GM15510 (cell line): ENCODE results near the gene GNG2.

Source experiments
- POLR2A ChIP-seq: IDR thresholded peaks from 3 replicates; pipeline ENCODE4 v1.6.1; 2011; ENCODE audit warnings: borderline replicate concordance; ENCODE audit not compliant: insufficient read length; ENCODE audit errors: extremely low read depth

The GNG2 gene

GRCh38 chr14:51869411-51870100 is 9.1 kb downstream of the GNG2 start:
- TF ChIP-seq POLR2A, result no peak

GRCh38 chr14:51870606-51871005 is 10.2 kb downstream of the GNG2 start:
- no peak for TF ChIP-seq POLR2A

DNA sequence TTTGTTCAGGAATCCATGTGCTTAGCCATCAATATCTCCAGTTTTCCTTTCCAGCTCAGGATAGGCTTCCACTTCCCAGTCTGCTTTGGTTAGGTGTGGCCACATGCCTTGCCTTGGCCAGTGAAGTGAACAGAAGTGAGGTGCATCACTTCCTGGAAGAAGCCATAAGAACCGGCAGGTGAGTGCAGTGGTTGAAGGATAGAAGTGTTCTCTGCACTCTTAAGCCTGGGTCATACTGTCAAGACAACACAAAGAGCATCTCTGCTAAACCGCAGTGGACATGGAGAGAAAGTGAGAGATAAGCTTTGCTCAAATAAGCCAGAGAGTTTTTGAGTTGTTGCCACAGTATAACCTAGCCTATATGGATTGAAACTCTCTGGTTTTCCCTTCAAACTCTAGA is 11.4 kb downstream of the GNG2 start:
- no peak for TF ChIP-seq POLR2A

DNA sequence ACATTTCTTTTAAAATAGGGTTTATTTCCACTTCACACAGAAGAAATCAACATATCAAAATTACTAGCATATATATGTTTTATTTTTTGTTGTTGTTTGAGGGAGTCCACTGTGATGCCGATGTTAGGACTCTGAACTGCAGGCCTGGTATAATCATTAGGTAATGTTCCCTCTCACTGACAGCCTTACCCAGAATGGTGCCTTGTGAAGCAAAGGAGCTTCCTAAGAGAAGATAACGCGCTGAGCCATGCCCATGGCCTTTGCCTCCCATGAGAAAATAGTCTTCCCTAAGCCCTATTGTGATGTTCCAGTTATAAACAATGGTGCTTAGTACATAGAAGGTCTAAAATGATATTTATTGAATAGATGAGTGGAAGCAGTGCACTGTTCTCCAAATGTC is 12.0 kb downstream of the GNG2 start:
- TF ChIP-seq POLR2A, result no peak

GRCh38 chr14:51873221-51873893 is 12.9 kb downstream of the GNG2 start:
- TF ChIP-seq POLR2A, result no peak

DNA sequence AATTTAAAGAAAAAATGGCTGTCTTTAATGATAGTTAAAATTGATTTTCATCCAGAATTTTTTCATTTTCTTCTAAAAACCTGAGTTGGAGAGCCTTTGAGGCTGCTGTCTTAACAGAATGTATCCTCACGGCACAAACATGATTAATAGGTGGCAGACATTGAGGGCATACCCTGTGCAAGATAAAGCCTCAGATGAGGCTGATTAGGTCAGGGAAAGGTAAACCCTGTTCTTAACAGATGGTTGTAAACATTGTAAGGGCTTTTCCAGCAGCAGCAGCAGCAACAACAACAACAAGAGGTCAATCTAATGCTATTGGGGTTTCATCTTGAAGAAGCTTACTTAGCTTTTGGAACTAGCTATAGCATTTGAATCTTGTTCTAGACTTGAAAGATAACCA is 17.4 kb downstream of the GNG2 start:
- TF ChIP-seq POLR2A, result no peak

DNA sequence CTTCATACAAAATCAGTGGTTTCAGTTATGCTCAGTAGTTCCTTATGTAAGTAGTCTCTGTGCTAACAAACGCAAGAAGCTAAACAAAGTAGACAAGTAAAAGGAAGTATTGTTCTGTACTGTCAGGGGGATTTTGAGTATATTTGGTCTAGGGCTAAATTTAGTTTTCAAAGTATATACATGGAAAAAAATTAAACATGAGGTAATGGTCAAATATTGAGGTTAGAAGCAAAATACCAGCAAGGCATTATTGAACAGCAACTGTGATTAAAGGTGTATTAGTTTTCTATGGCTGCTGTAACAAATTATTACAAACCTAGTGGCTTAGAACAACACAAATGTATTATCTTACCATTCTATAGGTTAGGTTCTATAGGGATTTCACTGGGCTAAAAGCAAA is 18.8 kb downstream of the GNG2 start:
- TF ChIP-seq POLR2A, result no peak

- TF ChIP-seq POLR2A, result no peak
These were observed 20.6 kb downstream of the GNG2 start for GRCh38 chr14:51880835-51881580.

DNA sequence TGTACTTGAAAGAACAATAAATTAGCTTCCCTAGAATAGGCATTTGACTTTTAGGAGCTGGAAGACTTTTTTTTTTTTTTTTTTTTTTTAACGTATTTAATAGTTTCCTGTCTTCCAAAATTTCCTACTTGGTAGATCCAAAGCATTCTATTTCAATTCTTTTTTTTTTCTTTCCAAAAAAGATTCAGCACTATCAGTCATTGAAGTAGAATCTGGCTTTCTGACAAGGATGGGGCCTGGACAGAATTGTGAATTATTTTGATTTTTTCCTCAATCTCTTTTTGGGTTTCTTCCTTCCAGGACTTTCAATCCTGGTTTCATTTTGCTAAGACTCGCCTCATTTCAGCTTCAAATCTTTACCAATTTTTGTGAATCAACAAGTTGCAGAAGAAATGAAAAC is 21.2 kb downstream of the GNG2 start:
- no peak for TF ChIP-seq POLR2A

- TF ChIP-seq POLR2A, result no peak
These were observed 22.8 kb downstream of the GNG2 start for GRCh38 chr14:51883232-51883631.

GRCh38 chr14:51884086-51884927 is 23.9 kb downstream of the GNG2 start:
- TF ChIP-seq POLR2A, result no peak

- TF ChIP-seq POLR2A, result no peak
These were observed 29.4 kb downstream of the GNG2 start for GRCh38 chr14:51889851-51890250.

GRCh38 chr14:51894250-51894649 is 33.8 kb downstream of the GNG2 start:
- TF ChIP-seq POLR2A, result no peak

DNA sequence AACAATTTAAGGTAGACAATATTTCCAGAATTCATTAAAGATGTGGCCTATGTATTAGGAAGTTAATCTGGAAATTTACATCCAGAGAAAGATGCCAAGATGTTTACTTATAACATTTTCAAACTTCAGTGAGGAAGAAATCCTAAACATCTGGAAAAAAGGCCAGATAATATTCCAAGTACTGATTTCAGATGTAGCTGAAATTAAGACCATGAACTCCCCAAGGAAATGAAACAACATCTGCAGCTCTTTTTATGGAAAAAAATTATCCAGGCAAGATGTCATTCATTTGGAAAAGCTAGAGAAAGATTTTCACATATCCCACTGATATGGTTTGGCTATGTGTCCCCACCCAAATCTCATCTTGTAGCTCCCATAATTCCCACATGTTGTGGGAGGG is 35.0 kb downstream of the GNG2 start:
- TF ChIP-seq POLR2A, result no peak
